K562 (cell line): ENCODE data around the gene ISOC1. TPM values are rescaled to one million over a fixed set of nuclear protein-coding genes. Genes with fewer than 3 reads are reported as not detected.
A peak's percentile ranks its signal among the peaks of the same experiment; 100 is the strongest.

Source experiments
- ARID1B ChIP-seq: fragments of 450-650 bp; IDR thresholded peaks from 2 replicates; pipeline ENCODE4 v1.6.1; 2016; ENCODE audit warnings: antibody characterized with exemption, mild to moderate bottlenecking, inconsistent platforms
- BRD4 ChIP-seq: fragments of 200-600 bp; sonication (generic); IDR thresholded peaks from 2 replicates; pipeline ENCODE4 v1.6.1; 2017; ENCODE audit warnings: inconsistent platforms
- ETV1 ChIP-seq: fragments of 450-650 bp; conservative IDR thresholded peaks from 2 replicates; pipeline ENCODE4 v1.6.1; 2016; ENCODE audit warnings: missing genetic modification characterization, control low read depth, low read depth, missing compliant biosample characterization
- EZH2 ChIP-seq: IDR thresholded peaks from 2 replicates; pipeline ENCODE4 v1.6.1; 2012; ENCODE audit warnings: low read depth, mild to moderate bottlenecking, inconsistent platforms, low read length, borderline replicate concordance
- FOSL1 ChIP-seq: fragments of 200-800 bp; sonication (Bioruptor generic); conservative IDR thresholded peaks from 2 replicates; pipeline ENCODE4 v1.6.1; 2016; ENCODE audit warnings: missing genetic modification characterization, missing compliant biosample characterization
- MXI1 ChIP-seq: IDR thresholded peaks from 2 replicates; pipeline ENCODE4 v1.6.1; 2011; ENCODE audit warnings: low read depth, mild to moderate bottlenecking, improper control_type of control experiment, low read length
- MYBL2 ChIP-seq, 2 experiments: fragments of 450-650 bp in 1 of 2; sonication (generic) in 1 of 2; formaldehyde crosslinking in 1 of 2; IDR thresholded peaks; 2 replicates each; pipeline versions ENCODE4 v1.6.1 to v1.8.1; 2017 to 2022; ENCODE audit warnings: borderline replicate concordance in 1 of 2, inconsistent platforms in 1 of 2, low read depth in 1 of 2, mild to moderate bottlenecking in 1 of 2, missing genetic modification reagents in 1 of 2, moderate library complexity in 1 of 2
- NFE2L1 ChIP-seq: fragments of 450-650 bp; IDR thresholded peaks from 2 replicates; pipeline ENCODE4 v1.6.1; 2016; ENCODE audit warnings: missing genetic modification characterization, low read depth, mild to moderate bottlenecking, missing compliant biosample characterization, moderate library complexity, borderline replicate concordance
- NR1H2 ChIP-seq: sonication (generic); formaldehyde crosslinking; IDR thresholded peaks from 2 replicates; pipeline ENCODE4 v1.4.0; 2020; ENCODE audit warnings: mild to moderate bottlenecking, missing genetic modification reagents
- PKNOX1 ChIP-seq: fragments of 450-650 bp; IDR thresholded peaks from 2 replicates; pipeline ENCODE4 v1.6.1; 2016
- SIRT6 ChIP-seq: IDR thresholded peaks from one replicate; pipeline ENCODE4 v1.6.1; 2012; ENCODE audit warnings: low read depth, mild to moderate bottlenecking, control low read depth, inconsistent platforms, low read length, moderate library complexity
- THAP7 ChIP-seq: fragments of 250-450 bp; sonication (Bioruptor Pico); IDR thresholded peaks from 2 replicates; pipeline ENCODE4 v1.5.0; 2021
- ZBTB5 ChIP-seq: fragments of 450-650 bp; IDR thresholded peaks from 2 replicates; pipeline ENCODE4 v1.6.1; 2017; ENCODE audit warnings: antibody characterized with exemption
- ZNF318 ChIP-seq, 2 experiments: fragments of 450-650 bp; IDR thresholded peaks; 2 replicates each; pipeline ENCODE4 v1.6.1; 2016; ENCODE audit warnings: mild to moderate bottlenecking in 2 of 2, borderline replicate concordance in 1 of 2, low read depth in 1 of 2, moderate library complexity in 1 of 2
- ZNF707 ChIP-seq: fragments of 250-450 bp; sonication (Bioruptor Pico); conservative IDR thresholded peaks from 2 replicates; pipeline ENCODE4 v1.8.0; 2022; ENCODE audit warnings: inconsistent platforms, mild to moderate bottlenecking, moderate library complexity
- ZNF778 ChIP-seq: fragments of 450-650 bp; formaldehyde crosslinking; IDR thresholded peaks from 2 replicates; pipeline ENCODE4 v1.4.0; 2020; ENCODE audit warnings: mild to moderate bottlenecking, moderate library complexity
- polyA plus RNA-seq, 8 experiments: library from polyadenylated mRNA; depleted of rRNA in 4 of 8; stranded (reverse) in 5 of 8; unstranded in 3 of 8; fragments of >200 nt; fragmentation: Nextera tagmentation in 2 of 8; fragmentation: Illumina TruSeq in 1 of 8; extraction: Ambion mirVana in 2 of 8; extraction: Trizol in 1 of 8; gene quantifications; 2 replicates each; pipeline versions ENCODE4 v1.2.1 to v1.2.3, GENCODE V29; 2011 to 2014; ENCODE audit warnings: inconsistent platforms in 1 of 8, missing spikeins in 1 of 8
- total RNA-seq, 7 experiments: library from RNA; depleted of rRNA in 6 of 7; stranded (reverse); fragments of >200 nt in 6 of 7; fragmentation: Illumina TruSeq in 2 of 7; extraction: Trizol in 2 of 7; gene quantifications; 2 replicates each; pipeline versions ENCODE4 v1.2.1 to v1.2.3, GENCODE V29; 2011 to 2021; ENCODE audit warnings: low replicate concordance in 1 of 7

Gene ISOC1
- total and polyA plus RNA-seq, 9 of the 15 experiments (the other 6 are each of a cell fraction or from before 2014, with no cell fraction given): 14.0 to 67.9 (median 51.3) TPM

- TF ChIP-seq FOSL1 (tag) (peak; percentile 87), MXI1 (no peak), ZNF707 (CRISPR knock-in tag) (no peak), NR1H2 (CRISPR knock-in tag) (no peak), MYBL2 (IDR thresholded peaks at IDR 0.05; ENCODE audit: low read depth) (no peak), MYBL2 (CRISPR knock-in tag; IDR thresholded peaks at IDR 0.05; ENCODE audit: borderline replicate concordance) (no peak), EZH2 (no peak), THAP7 (no peak), ARID1B (peak; percentile 38; the same call in 1 of the 2 replicates), SIRT6 (no peak), BRD4 (no peak), ZNF318 (IDR thresholded peaks at IDR 0.05; ENCODE audit: borderline replicate concordance in 1 of 2, low read depth in 1 of 2) (no peak), ZBTB5 (no peak), NFE2L1 (tag) (no peak), ZNF778 (CRISPR knock-in tag) (no peak), ETV1 (0 out of 2 replicates have a peak, but pooled peaks have one; percentile 15), PKNOX1 (peak; percentile 12; the same call in 1 of the 2 replicates)
Measured at GRCh38 chr5:129074903-129075302, 19.6 kb upstream of the ISOC1 start (continued).
